IMR-90 (cell line): ENCODE results near the gene EEF1AKMT1. TPM values are rescaled to one million over a fixed set of nuclear protein-coding genes. Genes with fewer than 3 reads are reported as not detected.

ENCODE experiments used
- ATAC-seq: fragments of 200-7000 bp; cut with Tn5 transposase; 2 replicates; pipeline ENCODE4 v1.9.1; 2020; ENCODE audit warnings: low read depth, mild to moderate bottlenecking, moderate library complexity
- BruUV-seq: library from RNA; stranded (reverse); fragments of 400-500 nt; replicated peaks from 2 replicates; lab custom pipeline; 2021; lab: Mats Ljungman, UMichigan
- CTCF ChIA-PET: fragments of 300-600 bp; formaldehyde crosslinking; extraction: SDS; loops from one replicate; lab custom pipeline; 2021; ENCODE audit warnings: antibody characterized with exemption; lab: Yijun Ruan, JAX
- POLR2A ChIA-PET: fragments of 300-600 bp; sonication (Branson Sonifier 250); formaldehyde crosslinking; loops from one replicate; lab custom pipeline; 2022; ENCODE audit warnings: antibody characterized with exemption; ENCODE audit not compliant: unreplicated experiment; lab: Charles Lee
- DNase-seq: peaks from one replicate; pipeline ENCODE4 v3.0.0; 2013
- H2AFZ ChIP-seq: replicated peaks from 2 replicates; pipeline ENCODE3; 2013; ENCODE audit warnings: low read length, mild to moderate bottlenecking; ENCODE audit not compliant: poor library complexity
- H2AK5ac ChIP-seq: 2 replicates; pipeline ENCODE4 v1.6.1; 2013; ENCODE audit warnings: low read depth, low read length, inconsistent platforms
- H2AK9ac ChIP-seq: replicated peaks from 2 replicates; pipeline ENCODE3; 2013; ENCODE audit warnings: mild to moderate bottlenecking, low read depth, low read length, moderate library complexity; ENCODE audit not compliant: poor library complexity
- H2BK120ac ChIP-seq: 2 replicates; pipeline ENCODE4 v1.6.1; 2013; ENCODE audit warnings: low read depth, low read length, inconsistent platforms
- H2BK15ac ChIP-seq: 3 replicates; pipeline ENCODE4 v1.6.1; 2013; ENCODE audit warnings: low read depth, low read length, inconsistent platforms
- H2BK20ac ChIP-seq: 2 replicates; pipeline ENCODE4 v1.6.1; 2013; ENCODE audit warnings: low read depth, mild to moderate bottlenecking, inconsistent platforms, low read length, moderate library complexity
- H2BK5ac ChIP-seq: 2 replicates; pipeline ENCODE4 v1.6.1; 2013; ENCODE audit warnings: mild to moderate bottlenecking, low read depth, low read length, inconsistent platforms; ENCODE audit not compliant: poor library complexity, severe bottlenecking
- H3K14ac ChIP-seq: replicated peaks from 2 replicates; pipeline ENCODE4 v1.6.1; 2013; ENCODE audit warnings: low read depth, low read length, inconsistent platforms
- H3K18ac ChIP-seq: 2 replicates; pipeline ENCODE4 v1.6.1; 2013; ENCODE audit warnings: low read depth, low read length, control low read depth
- H3K23ac ChIP-seq: 2 replicates; pipeline ENCODE4 v1.6.1; 2013; ENCODE audit warnings: low read depth, low read length, inconsistent platforms
- H3K27ac ChIP-seq: 2 replicates; pipeline ENCODE4 v1.5.1; 2013; ENCODE audit warnings: mild to moderate bottlenecking, control low read depth, low read length; ENCODE audit not compliant: insufficient read depth
- H3K27me3 ChIP-seq: 2 replicates; pipeline ENCODE4 v1.6.1; 2013; ENCODE audit warnings: low read length; ENCODE audit not compliant: control insufficient read depth, insufficient read depth
- H3K36me3 ChIP-seq: 2 replicates; pipeline ENCODE4 v1.6.1; 2013; ENCODE audit warnings: low read length, mixed read lengths; ENCODE audit not compliant: control insufficient read depth, insufficient read depth
- H3K4ac ChIP-seq: 2 replicates; pipeline ENCODE4 v1.6.1; 2013; ENCODE audit warnings: low read depth, low read length, inconsistent platforms
- H3K4me1 ChIP-seq: 2 replicates; pipeline ENCODE4 v1.6.1; 2013; ENCODE audit warnings: low read length, mixed read lengths; ENCODE audit not compliant: control insufficient read depth, insufficient read depth
- H3K4me2 ChIP-seq: 2 replicates; pipeline ENCODE4 v1.6.1; 2013; ENCODE audit warnings: low read depth, mild to moderate bottlenecking, control low read depth, low read length, moderate library complexity
- H3K4me3 ChIP-seq: 2 replicates; pipeline ENCODE4 v1.5.1; 2013; ENCODE audit warnings: low read depth, mild to moderate bottlenecking, control low read depth, low read length, moderate library complexity; ENCODE audit not compliant: insufficient read depth
- H3K56ac ChIP-seq: 2 replicates; pipeline ENCODE4 v1.6.1; 2013; ENCODE audit warnings: low read length, inconsistent platforms; ENCODE audit not compliant: insufficient read depth; ENCODE audit errors: extremely low read depth
- H3K79me1 ChIP-seq, 2 experiments: 2 replicates each; pipeline ENCODE4 v1.6.1; 2013; ENCODE audit warnings: low read length in 2 of 2, inconsistent platforms in 1 of 2, low read depth in 1 of 2
- H3K9ac ChIP-seq: 2 replicates; pipeline ENCODE4 v1.6.1; 2013; ENCODE audit warnings: low read depth, low read length, control low read depth
- H3K9me1 ChIP-seq: 2 replicates; pipeline ENCODE4 v1.6.1; 2013; ENCODE audit warnings: low read length, inconsistent platforms; ENCODE audit not compliant: insufficient read depth
- H3K9me3 ChIP-seq: 2 replicates; pipeline ENCODE4 v1.6.1; 2013; ENCODE audit warnings: low read length; ENCODE audit not compliant: control insufficient read depth, insufficient read depth
- H4K20me1 ChIP-seq: 2 replicates; pipeline ENCODE4 v1.6.1; 2013; ENCODE audit warnings: low read length, inconsistent platforms; ENCODE audit not compliant: insufficient read depth
- H4K5ac ChIP-seq: 2 replicates; pipeline ENCODE4 v1.6.1; 2013; ENCODE audit warnings: mild to moderate bottlenecking, low read depth, low read length, control low read depth
- H4K8ac ChIP-seq, 2 experiments: 2 replicates each; pipeline ENCODE4 v1.6.1; 2013; ENCODE audit warnings: low read depth in 2 of 2, low read length in 2 of 2, control low read depth in 1 of 2, inconsistent platforms in 1 of 2
- H4K91ac ChIP-seq: 2 replicates; pipeline ENCODE4 v1.6.1; 2013; ENCODE audit warnings: low read depth, low read length, inconsistent platforms; ENCODE audit not compliant: insufficient read depth
- FOS ChIP-seq: fragments of 150-350 bp; IDR thresholded peaks from 2 replicates; pipeline ENCODE4 v1.6.1; 2016; ENCODE audit warnings: low read depth, low read length
- MAFK ChIP-seq: IDR thresholded peaks from 2 replicates; pipeline ENCODE4 v1.6.1; 2012; ENCODE audit warnings: low read depth, low read length, improper control_type of control experiment
- NFE2L2 ChIP-seq: fragments of 150-350 bp; IDR thresholded peaks from 2 replicates; pipeline ENCODE4 v1.6.1; 2016; ENCODE audit warnings: low read depth, mild to moderate bottlenecking, low read length
- POLR2A ChIP-seq: IDR thresholded peaks from 2 replicates; pipeline ENCODE4 v1.6.1; 2012; ENCODE audit warnings: mild to moderate bottlenecking, low read depth, low read length
- RAD21 ChIP-seq: IDR thresholded peaks from 2 replicates; pipeline ENCODE4 v1.6.1; 2012; ENCODE audit warnings: low read length, improper control_type of control experiment
- RFX5 ChIP-seq: IDR thresholded peaks from 2 replicates; pipeline ENCODE4 v1.8.0; 2012; ENCODE audit warnings: low read depth, mild to moderate bottlenecking, low read length, moderate library complexity
- WGBS, 2 experiments: methylation state at CpG; one replicate each; pipeline versions ENCODE4 v1.1.5 to v1.1.7; 2013; ENCODE audit warnings: missing lambda C conversion rate in 2 of 2; ENCODE audit not compliant: insufficient read length in 1 of 2; ENCODE audit errors: extremely low coverage in 2 of 2; 5-methylcytosine and 5-hydroxymethylcytosine counted together
- dilution Hi-C: fragments of 300-500 bp; cut with HindIII; formaldehyde crosslinking; loops from one replicate; pipeline ENCODE4 v1.14.3; 2018; ENCODE audit warnings: low sequenced_read_pairs; ENCODE audit not compliant: unreplicated experiment
- in situ Hi-C: fragments of 300-500 bp; cut with MboI; formaldehyde crosslinking; loops from 3 replicates; pipeline ENCODE4 v1.14.3; 2019; ENCODE audit warnings: low sequenced_read_pairs, inconsistent platforms, mixed read lengths
- intact Hi-C: fragments of 100-400 bp; cut with micrococcal nuclease; formaldehyde crosslinking; loops from 2 replicates; pipeline ENCODE4 v1.10.0; 2022
- polyA plus RNA-seq, 3 experiments: library from polyadenylated mRNA; depleted of rRNA; stranded (reverse); fragments of >200 nt; gene quantifications; 2 replicates each; pipeline ENCODE4 v1.2.3, GENCODE V29; 2012; ENCODE audit warnings: low replicate concordance in 1 of 3
- total RNA-seq: library from RNA; depleted of rRNA; stranded (reverse); fragments of >200 nt; gene quantifications from 2 replicates; pipeline ENCODE4 v1.2.3, GENCODE V29; 2012
- TF ChIP-seq, protein P1 (sequence below): conservative IDR thresholded peaks from 2 replicates; pipeline ENCODE4 v1.5.1; 2012; ENCODE audit warnings: mild to moderate bottlenecking, low read depth, low read length, improper control_type of control experiment
- TF ChIP-seq, protein P2 (sequence below): fragments of 150-350 bp; IDR thresholded peaks from 2 replicates; pipeline ENCODE4 v1.6.1; 2016; ENCODE audit warnings: low read depth, mild to moderate bottlenecking, low read length, moderate library complexity, borderline replicate concordance

The EEF1AKMT1 gene
- total and polyA plus RNA-seq, 2 of the 4 experiments (the other 2 are of a cell fraction) = 10.0 to 10.6 TPM

DNA sequence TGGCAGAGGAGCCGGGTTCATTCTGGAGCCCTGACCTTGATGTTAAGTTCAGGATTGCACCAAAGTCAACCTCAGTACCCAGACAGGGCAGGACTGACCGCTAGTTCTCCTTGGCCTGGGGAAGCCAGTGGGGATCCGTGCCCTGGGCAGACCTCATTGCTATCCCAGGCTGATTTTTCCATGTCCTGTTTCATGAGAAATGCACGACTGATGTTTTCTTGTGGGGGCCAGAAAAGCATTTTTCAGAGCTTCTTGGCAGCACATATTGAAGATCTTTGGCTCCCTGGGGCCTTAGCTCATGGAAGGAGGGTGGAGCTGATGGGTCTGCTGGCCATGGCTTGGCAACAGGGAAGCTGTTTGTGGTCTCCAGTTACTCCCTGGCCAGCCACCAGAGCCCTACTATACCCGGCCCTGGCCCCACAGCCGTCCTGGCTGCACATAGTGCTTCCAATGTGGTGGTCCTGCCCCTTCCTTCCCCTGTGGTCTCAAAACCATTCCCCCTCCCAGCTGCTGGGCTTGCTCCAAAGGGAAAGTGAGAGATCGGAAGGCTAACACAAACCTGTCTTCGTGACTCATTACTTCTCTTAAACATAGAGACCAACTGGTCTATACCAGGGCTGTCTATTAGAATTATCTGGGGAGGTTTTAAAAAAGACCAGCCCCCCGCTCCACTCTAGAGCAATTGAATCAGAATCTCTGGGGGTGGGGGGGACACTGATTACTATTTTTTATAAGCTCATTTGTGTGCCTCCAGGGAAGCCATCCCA lies 59.0 kb downstream of the EEF1AKMT1 start:
- Histone ChIP-seq H2BK20ac (no peak overlapping the region), H2AK5ac (no peak overlapping the region), H3K27me3 (peaks cover 4% of the 10 kb centered on the region), H3K4ac (no peak overlapping the region), H3K23ac (no peak overlapping the region), H3K36me3 (no peaks in the 10 kb centered on the region), H3K56ac (no peak overlapping the region), H4K91ac (no peak overlapping the region), H3K9me1 (peaks cover 6% of the 10 kb centered on the region; the same call in 1 of the 2 replicates), H3K4me1 (peaks cover 9% of the 10 kb centered on the region), H4K20me1 (no peaks in the 10 kb centered on the region), H3K27ac (no peak overlapping the region), H2AFZ (peak overlapping the region; percentile 52), H3K18ac (no peak overlapping the region), H2BK120ac (no peak overlapping the region), H2AK9ac (no peak overlapping the region), H3K14ac (no peak overlapping the region), H3K4me3 (peak overlapping the region; percentile 9; the same call in 1 of the 2 replicates), H3K9ac (no peak overlapping the region), H3K4me2 (peak overlapping the region; percentile 65), H4K8ac (no peak overlapping the region), H2BK15ac (no peak overlapping the region), H3K79me1 (no peaks in the 10 kb centered on the region), H3K9me3 (no peaks in the 10 kb centered on the region), H4K5ac (no peak overlapping the region), H2BK5ac (no peak overlapping the region)
- dilution Hi-C loops = no loop called here
- CTCF ChIA-PET = interaction anchor here (1.0 to 2.1 kb wide), 4 partner anchors 9 to 211 kb away, joined by 3 to 8 read pairs (median 6); partner anchors contain the start of gene IL17D
- in situ Hi-C loops = loop anchor here (5.0 to 25.0 kb wide), 2 partner anchors 208 to 527 kb away; partner anchors contain the start of gene GJB2
- peak; percentile 49 for DNase-seq
- no TSS peak for BruUV-seq
- intact Hi-C loops = loop anchor here (5.0 kb wide), 1 partner anchor 763 kb away; no protein-coding TSS in a partner anchor
- TF ChIP-seq RAD21 (no peak), POLR2A (no peak), MAFK (no peak), RFX5 (no peak), FOS (no peak), NFE2L2 (no peak)
- TF ChIP-seq, protein P1, sequence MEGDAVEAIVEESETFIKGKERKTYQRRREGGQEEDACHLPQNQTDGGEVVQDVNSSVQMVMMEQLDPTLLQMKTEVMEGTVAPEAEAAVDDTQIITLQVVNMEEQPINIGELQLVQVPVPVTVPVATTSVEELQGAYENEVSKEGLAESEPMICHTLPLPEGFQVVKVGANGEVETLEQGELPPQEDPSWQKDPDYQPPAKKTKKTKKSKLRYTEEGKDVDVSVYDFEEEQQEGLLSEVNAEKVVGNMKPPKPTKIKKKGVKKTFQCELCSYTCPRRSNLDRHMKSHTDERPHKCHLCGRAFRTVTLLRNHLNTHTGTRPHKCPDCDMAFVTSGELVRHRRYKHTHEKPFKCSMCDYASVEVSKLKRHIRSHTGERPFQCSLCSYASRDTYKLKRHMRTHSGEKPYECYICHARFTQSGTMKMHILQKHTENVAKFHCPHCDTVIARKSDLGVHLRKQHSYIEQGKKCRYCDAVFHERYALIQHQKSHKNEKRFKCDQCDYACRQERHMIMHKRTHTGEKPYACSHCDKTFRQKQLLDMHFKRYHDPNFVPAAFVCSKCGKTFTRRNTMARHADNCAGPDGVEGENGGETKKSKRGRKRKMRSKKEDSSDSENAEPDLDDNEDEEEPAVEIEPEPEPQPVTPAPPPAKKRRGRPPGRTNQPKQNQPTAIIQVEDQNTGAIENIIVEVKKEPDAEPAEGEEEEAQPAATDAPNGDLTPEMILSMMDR = no peak
- TF ChIP-seq, protein P2, sequence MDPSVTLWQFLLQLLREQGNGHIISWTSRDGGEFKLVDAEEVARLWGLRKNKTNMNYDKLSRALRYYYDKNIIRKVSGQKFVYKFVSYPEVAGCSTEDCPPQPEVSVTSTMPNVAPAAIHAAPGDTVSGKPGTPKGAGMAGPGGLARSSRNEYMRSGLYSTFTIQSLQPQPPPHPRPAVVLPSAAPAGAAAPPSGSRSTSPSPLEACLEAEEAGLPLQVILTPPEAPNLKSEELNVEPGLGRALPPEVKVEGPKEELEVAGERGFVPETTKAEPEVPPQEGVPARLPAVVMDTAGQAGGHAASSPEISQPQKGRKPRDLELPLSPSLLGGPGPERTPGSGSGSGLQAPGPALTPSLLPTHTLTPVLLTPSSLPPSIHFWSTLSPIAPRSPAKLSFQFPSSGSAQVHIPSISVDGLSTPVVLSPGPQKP = no peak
- WGBS, 2 experiments = 40% methylated on average over 3 of the region's 9 CpGs; no CpG with 5 or more reads in 1 of the 2 experiments
- ATAC-seq = peak; percentile 69
- POLR2A ChIA-PET = no interaction called here
